ENCODE results near the gene MAP4K3.
"Not testable (repeated sequence)": the region's sequence is repeated elsewhere in the genome, so short reads cannot be mapped to it uniquely, and the experiment has no call there.

The MAP4K3 gene

GRCh38 chr2:39368846-39369245, 68.2 kb downstream of the MAP4K3 start:
- no peak for DNase-seq

- no peak for DNase-seq
These were observed 68.7 kb downstream of the MAP4K3 start for GRCh38 chr2:39368376-39368775.

- no peak for DNase-seq
These were observed 74.5 kb downstream of the MAP4K3 start for GRCh38 chr2:39362595-39362994.

- no peak for DNase-seq
These were observed 75.6 kb downstream of the MAP4K3 start for GRCh38 chr2:39361511-39361910.

- DNase-seq = not testable (repeated sequence)
These were observed 76.7 kb downstream of the MAP4K3 start for GRCh38 chr2:39360342-39360741.

- no peak for DNase-seq
These were observed 77.5 kb downstream of the MAP4K3 start for GRCh38 chr2:39359453-39360038.

GRCh38 chr2:39356922-39357639, 80.0 kb downstream of the MAP4K3 start:
- DNase-seq = no peak

- no peak for DNase-seq
These were observed 86.4 kb downstream of the MAP4K3 start for GRCh38 chr2:39350658-39351057.

GRCh38 chr2:39338502-39338901, 98.6 kb downstream of the MAP4K3 start:
- no peak for DNase-seq

- no peak for DNase-seq
These were observed 101.2 kb downstream of the MAP4K3 start for GRCh38 chr2:39335930-39336329.

GRCh38 chr2:39334978-39335377, 102.1 kb downstream of the MAP4K3 start:
- no peak for DNase-seq

GRCh38 chr2:39334529-39334928, 102.6 kb downstream of the MAP4K3 start:
- no peak for DNase-seq

- DNase-seq = no peak
These were observed 110.4 kb downstream of the MAP4K3 start for GRCh38 chr2:39326644-39327043.

- no peak for DNase-seq
These were observed 111.1 kb downstream of the MAP4K3 start for GRCh38 chr2:39325966-39326365.

- DNase-seq = not testable (repeated sequence)
These were observed 115.7 kb downstream of the MAP4K3 start for GRCh38 chr2:39321056-39322035.

- no peak for DNase-seq
These were observed 116.9 kb downstream of the MAP4K3 start for GRCh38 chr2:39320162-39320561.

- DNase-seq = no peak
These were observed 123.5 kb downstream of the MAP4K3 start for GRCh38 chr2:39313575-39313974.

GRCh38 chr2:39311469-39311868, 125.6 kb downstream of the MAP4K3 start:
- no peak for DNase-seq

- no peak for DNase-seq
These were observed 128.3 kb downstream of the MAP4K3 start for GRCh38 chr2:39308778-39309177.

GRCh38 chr2:39306626-39307025, 130.5 kb downstream of the MAP4K3 start:
- no peak for DNase-seq

GRCh38 chr2:39304729-39305128, 132.4 kb downstream of the MAP4K3 start:
- DNase-seq = no peak

GRCh38 chr2:39304200-39304599, 132.9 kb downstream of the MAP4K3 start:
- no peak for DNase-seq

GRCh38 chr2:39301352-39301751, 135.7 kb downstream of the MAP4K3 start:
- no peak for DNase-seq

Data from left hindlimb (tissue), 1 donor.